ENCODE results near the gene DNAH6.

DNAH6 gene

GRCh38 chr2:84486441-84487115 is 29.7 kb upstream of the DNAH6 start:
- H3K36me3 ChIP-seq (ENCODE audit: insufficient read depth, low read length), result no peaks in the 10 kb centered on the region
- no peaks in the 10 kb centered on the region for H3K27me3 ChIP-seq (ENCODE audit: control insufficient read depth in 1 of 2, insufficient read depth in 2 of 2, low read length in 2 of 2)
- no peaks in the 10 kb centered on the region for H3K9me3 ChIP-seq (ENCODE audit: low read length)
- H3K27ac ChIP-seq (ENCODE audit: low read depth, low read length), result no peak overlapping the region
- H3K4me1 ChIP-seq (ENCODE audit: insufficient read depth, low read length), result no peaks in the 10 kb centered on the region
- H3K9ac ChIP-seq (ENCODE audit: low read length), result no peak overlapping the region
- H3K4me3 ChIP-seq (ENCODE audit: low read depth in 1 of 2, low read length in 2 of 2), result no peak overlapping the region

DNA sequence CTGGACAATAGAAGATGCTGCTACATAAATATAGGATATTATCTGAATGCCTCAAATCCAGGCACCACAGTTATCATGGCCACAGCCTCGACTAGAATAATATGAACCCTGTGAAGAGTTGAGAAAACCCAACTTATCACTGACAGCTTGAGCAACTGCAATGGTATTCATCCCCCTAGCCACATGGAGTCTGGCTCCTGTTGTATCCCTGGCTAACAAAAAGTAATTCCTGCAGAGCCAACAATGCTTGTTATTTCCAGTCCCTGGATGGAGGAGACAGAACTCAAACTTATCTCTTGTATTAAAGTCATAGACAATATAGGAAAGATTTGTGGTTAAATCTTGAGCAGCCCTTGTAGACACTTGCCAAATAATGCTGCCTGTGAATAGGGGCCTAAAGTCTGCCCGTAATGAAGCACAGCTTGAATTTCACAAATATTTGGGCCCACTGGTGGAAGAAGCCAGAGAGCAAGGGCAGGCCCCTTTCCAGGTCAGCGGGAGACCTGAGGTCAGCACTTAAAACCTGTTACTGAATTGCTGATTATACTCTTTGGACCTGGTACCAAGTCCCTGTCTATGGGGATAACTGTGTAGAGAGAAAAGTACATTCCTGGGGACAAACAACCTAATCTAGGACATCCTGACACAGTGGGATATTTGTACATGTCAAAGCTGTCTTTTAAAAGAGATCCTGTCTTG is 28.9 kb upstream of the DNAH6 start:
- H3K27ac ChIP-seq (ENCODE audit: low read depth, low read length), result no peak overlapping the region
- H3K4me1 ChIP-seq (ENCODE audit: insufficient read depth, low read length), result no peaks in the 10 kb centered on the region
- no peaks in the 10 kb centered on the region for H3K9me3 ChIP-seq (ENCODE audit: low read length)
- H3K9ac ChIP-seq (ENCODE audit: low read length), result no peak overlapping the region
- no peaks in the 10 kb centered on the region for H3K36me3 ChIP-seq (ENCODE audit: insufficient read depth, low read length)
- no peak overlapping the region for H3K4me3 ChIP-seq (ENCODE audit: low read depth in 1 of 2, low read length in 2 of 2)
- no peaks in the 10 kb centered on the region for H3K27me3 ChIP-seq (ENCODE audit: control insufficient read depth in 1 of 2, insufficient read depth in 2 of 2, low read length in 2 of 2)

GRCh38 chr2:84491256-84491655 is 25.0 kb upstream of the DNAH6 start:
- Histone ChIP-seq H3K4me3 (ENCODE audit: low read depth in 1 of 2, low read length in 2 of 2) (no peak overlapping the region), H3K9ac (ENCODE audit: low read length) (no peak overlapping the region), H3K36me3 (ENCODE audit: insufficient read depth, low read length) (no peaks in the 10 kb centered on the region), H3K9me3 (ENCODE audit: low read length) (no peaks in the 10 kb centered on the region), H3K4me1 (ENCODE audit: insufficient read depth, low read length) (no peaks in the 10 kb centered on the region), H3K27me3 (ENCODE audit: control insufficient read depth in 1 of 2, insufficient read depth in 2 of 2, low read length in 2 of 2) (no peaks in the 10 kb centered on the region), H3K27ac (ENCODE audit: low read depth, low read length) (no peak overlapping the region)

DNA sequence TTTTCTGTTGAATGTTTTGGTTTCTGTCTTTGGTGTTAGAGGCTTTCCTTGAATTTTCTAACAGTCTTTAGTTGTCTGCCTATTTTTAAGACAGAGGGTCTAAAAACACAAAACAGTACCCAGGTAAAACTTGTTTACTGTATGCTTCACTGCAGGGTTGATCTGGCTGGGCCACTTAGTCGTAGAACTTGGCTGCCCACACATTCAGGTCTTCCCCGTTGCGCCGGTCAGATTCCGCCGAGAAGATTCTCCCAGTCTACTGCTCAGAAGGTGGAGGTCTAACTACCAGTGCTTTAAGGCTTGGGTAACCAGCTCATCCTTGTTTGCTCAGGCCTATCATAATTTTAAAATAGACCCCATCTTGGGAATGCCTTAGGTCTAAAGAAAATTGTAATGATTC is 24.6 kb upstream of the DNAH6 start:
- Histone ChIP-seq H3K9me3 (ENCODE audit: low read length) (no peaks in the 10 kb centered on the region), H3K4me3 (ENCODE audit: low read depth in 1 of 2, low read length in 2 of 2) (no peak overlapping the region), H3K4me1 (ENCODE audit: insufficient read depth, low read length) (no peaks in the 10 kb centered on the region), H3K27me3 (ENCODE audit: control insufficient read depth in 1 of 2, insufficient read depth in 2 of 2, low read length in 2 of 2) (no peaks in the 10 kb centered on the region), H3K36me3 (ENCODE audit: insufficient read depth, low read length) (no peaks in the 10 kb centered on the region), H3K9ac (ENCODE audit: low read length) (no peak overlapping the region), H3K27ac (ENCODE audit: low read depth, low read length) (no peak overlapping the region)

GRCh38 chr2:84492571-84492970 is 23.7 kb upstream of the DNAH6 start:
- H3K27me3 ChIP-seq (ENCODE audit: control insufficient read depth in 1 of 2, insufficient read depth in 2 of 2, low read length in 2 of 2), result no peaks in the 10 kb centered on the region
- no peaks in the 10 kb centered on the region for H3K4me1 ChIP-seq (ENCODE audit: insufficient read depth, low read length)
- H3K9me3 ChIP-seq (ENCODE audit: low read length), result no peaks in the 10 kb centered on the region
- H3K27ac ChIP-seq (ENCODE audit: low read depth, low read length), result no peak overlapping the region
- no peak overlapping the region for H3K4me3 ChIP-seq (ENCODE audit: low read depth in 1 of 2, low read length in 2 of 2)
- no peaks in the 10 kb centered on the region for H3K36me3 ChIP-seq (ENCODE audit: insufficient read depth, low read length)
- H3K9ac ChIP-seq (ENCODE audit: low read length), result no peak overlapping the region

GRCh38 chr2:84493514-84493913 is 22.8 kb upstream of the DNAH6 start:
- H3K4me3 ChIP-seq (ENCODE audit: low read depth in 1 of 2, low read length in 2 of 2), result no peak overlapping the region
- no peaks in the 10 kb centered on the region for H3K4me1 ChIP-seq (ENCODE audit: insufficient read depth, low read length)
- H3K27me3 ChIP-seq (ENCODE audit: control insufficient read depth in 1 of 2, insufficient read depth in 2 of 2, low read length in 2 of 2), result no peaks in the 10 kb centered on the region
- H3K36me3 ChIP-seq (ENCODE audit: insufficient read depth, low read length), result no peaks in the 10 kb centered on the region
- no peak overlapping the region for H3K27ac ChIP-seq (ENCODE audit: low read depth, low read length)
- H3K9me3 ChIP-seq (ENCODE audit: low read length), result no peaks in the 10 kb centered on the region
- H3K9ac ChIP-seq (ENCODE audit: low read length), result no peak overlapping the region

GRCh38 chr2:84494070-84494469 is 22.2 kb upstream of the DNAH6 start:
- Histone ChIP-seq H3K36me3 (ENCODE audit: insufficient read depth, low read length) (no peaks in the 10 kb centered on the region), H3K9me3 (ENCODE audit: low read length) (no peaks in the 10 kb centered on the region), H3K4me3 (ENCODE audit: low read depth in 1 of 2, low read length in 2 of 2) (no peak overlapping the region), H3K9ac (ENCODE audit: low read length) (no peak overlapping the region), H3K27me3 (ENCODE audit: control insufficient read depth in 1 of 2, insufficient read depth in 2 of 2, low read length in 2 of 2) (no peaks in the 10 kb centered on the region), H3K4me1 (ENCODE audit: insufficient read depth, low read length) (no peaks in the 10 kb centered on the region), H3K27ac (ENCODE audit: low read depth, low read length) (no peak overlapping the region)

DNA sequence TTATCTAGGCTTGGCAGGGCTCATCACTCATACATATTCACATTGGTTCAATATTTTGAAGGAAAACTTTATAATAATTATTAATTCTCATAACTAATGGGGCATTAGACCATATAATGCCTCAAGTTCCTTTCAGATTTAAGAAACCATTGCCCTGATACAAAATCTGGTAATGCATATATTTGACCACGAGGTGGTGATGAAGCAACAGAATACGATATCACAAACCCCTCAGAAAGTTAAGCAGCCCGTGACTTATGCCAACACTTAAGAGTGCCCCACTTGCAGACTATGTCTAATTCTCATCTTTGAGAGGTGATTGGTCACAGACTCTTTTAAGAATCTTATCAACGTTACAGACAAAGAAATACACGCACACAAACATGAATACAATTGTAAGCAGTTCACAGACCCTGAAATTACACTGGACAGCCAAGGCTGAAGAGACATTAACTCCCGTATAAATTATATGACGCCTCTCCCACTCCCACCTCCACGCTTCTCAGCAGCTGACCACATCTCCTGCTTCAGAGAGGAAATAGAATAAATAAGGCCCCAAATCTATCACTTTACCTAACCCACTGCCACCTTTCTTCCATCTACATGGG is 20.7 kb upstream of the DNAH6 start:
- no peaks in the 10 kb centered on the region for H3K27me3 ChIP-seq (ENCODE audit: control insufficient read depth in 1 of 2, insufficient read depth in 2 of 2, low read length in 2 of 2)
- no peaks in the 10 kb centered on the region for H3K9me3 ChIP-seq (ENCODE audit: low read length)
- no peaks in the 10 kb centered on the region for H3K36me3 ChIP-seq (ENCODE audit: insufficient read depth, low read length)
- no peak overlapping the region for H3K27ac ChIP-seq (ENCODE audit: low read depth, low read length)
- no peaks in the 10 kb centered on the region for H3K4me1 ChIP-seq (ENCODE audit: insufficient read depth, low read length)
- no peak overlapping the region for H3K4me3 ChIP-seq (ENCODE audit: low read depth in 1 of 2, low read length in 2 of 2)
- no peak overlapping the region for H3K9ac ChIP-seq (ENCODE audit: low read length)

- Histone ChIP-seq H3K9me3 (ENCODE audit: low read length) (no peaks in the 10 kb centered on the region), H3K4me3 (ENCODE audit: low read depth in 1 of 2, low read length in 2 of 2) (no peak overlapping the region), H3K9ac (ENCODE audit: low read length) (no peak overlapping the region), H3K27ac (ENCODE audit: low read depth, low read length) (no peak overlapping the region), H3K27me3 (ENCODE audit: control insufficient read depth in 1 of 2, insufficient read depth in 2 of 2, low read length in 2 of 2) (no peaks in the 10 kb centered on the region), H3K4me1 (ENCODE audit: insufficient read depth, low read length) (no peaks in the 10 kb centered on the region), H3K36me3 (ENCODE audit: insufficient read depth, low read length) (no peaks in the 10 kb centered on the region)
Measured at GRCh38 chr2:84496386-84496785, 19.9 kb upstream of the DNAH6 start.

- no peaks in the 10 kb centered on the region for H3K36me3 ChIP-seq (ENCODE audit: insufficient read depth, low read length)
- H3K9ac ChIP-seq (ENCODE audit: low read length), result no peak overlapping the region
- H3K4me3 ChIP-seq (ENCODE audit: low read depth in 1 of 2, low read length in 2 of 2), result no peak overlapping the region
- H3K4me1 ChIP-seq (ENCODE audit: insufficient read depth, low read length), result no peaks in the 10 kb centered on the region
- H3K9me3 ChIP-seq (ENCODE audit: low read length), result no peaks in the 10 kb centered on the region
- no peak overlapping the region for H3K27ac ChIP-seq (ENCODE audit: low read depth, low read length)
- H3K27me3 ChIP-seq (ENCODE audit: control insufficient read depth in 1 of 2, insufficient read depth in 2 of 2, low read length in 2 of 2), result no peaks in the 10 kb centered on the region
Measured at GRCh38 chr2:84497285-84497684, 19.0 kb upstream of the DNAH6 start.

GRCh38 chr2:84498150-84498799 is 18.0 kb upstream of the DNAH6 start:
- H3K27me3 ChIP-seq (ENCODE audit: control insufficient read depth in 1 of 2, insufficient read depth in 2 of 2, low read length in 2 of 2), result no peaks in the 10 kb centered on the region
- H3K36me3 ChIP-seq (ENCODE audit: insufficient read depth, low read length), result no peaks in the 10 kb centered on the region
- H3K4me1 ChIP-seq (ENCODE audit: insufficient read depth, low read length), result no peaks in the 10 kb centered on the region
- H3K9me3 ChIP-seq (ENCODE audit: low read length), result no peaks in the 10 kb centered on the region
- H3K27ac ChIP-seq (ENCODE audit: low read depth, low read length), result no peak overlapping the region
- H3K4me3 ChIP-seq (ENCODE audit: low read depth in 1 of 2, low read length in 2 of 2), result no peak overlapping the region
- H3K9ac ChIP-seq (ENCODE audit: low read length), result no peak overlapping the region

Measured in muscle layer of colon (tissue), 2 donors.